ENCODE results near the gene KIF3B.

DNA sequence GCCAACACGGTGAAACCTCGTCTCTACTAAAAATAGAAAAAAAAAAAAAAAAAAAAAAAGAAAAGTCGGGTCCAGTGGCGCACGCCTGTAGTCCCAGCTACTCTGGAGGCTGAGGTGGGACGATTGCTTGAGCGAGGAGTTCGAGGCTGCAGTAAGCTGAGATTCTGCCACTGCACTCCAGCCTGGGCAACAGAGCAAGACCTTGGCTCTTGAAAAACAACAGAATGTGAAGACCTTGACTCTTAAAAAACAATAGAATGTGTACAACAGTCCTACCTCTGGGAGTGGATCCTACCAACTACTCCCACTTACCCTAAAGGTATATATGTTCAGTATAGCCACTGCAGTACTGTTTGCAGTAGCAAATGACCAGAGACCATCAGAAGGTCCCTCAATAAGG is 15.1 kb downstream of the KIF3B start:
- TF ChIP-seq, protein P1, sequence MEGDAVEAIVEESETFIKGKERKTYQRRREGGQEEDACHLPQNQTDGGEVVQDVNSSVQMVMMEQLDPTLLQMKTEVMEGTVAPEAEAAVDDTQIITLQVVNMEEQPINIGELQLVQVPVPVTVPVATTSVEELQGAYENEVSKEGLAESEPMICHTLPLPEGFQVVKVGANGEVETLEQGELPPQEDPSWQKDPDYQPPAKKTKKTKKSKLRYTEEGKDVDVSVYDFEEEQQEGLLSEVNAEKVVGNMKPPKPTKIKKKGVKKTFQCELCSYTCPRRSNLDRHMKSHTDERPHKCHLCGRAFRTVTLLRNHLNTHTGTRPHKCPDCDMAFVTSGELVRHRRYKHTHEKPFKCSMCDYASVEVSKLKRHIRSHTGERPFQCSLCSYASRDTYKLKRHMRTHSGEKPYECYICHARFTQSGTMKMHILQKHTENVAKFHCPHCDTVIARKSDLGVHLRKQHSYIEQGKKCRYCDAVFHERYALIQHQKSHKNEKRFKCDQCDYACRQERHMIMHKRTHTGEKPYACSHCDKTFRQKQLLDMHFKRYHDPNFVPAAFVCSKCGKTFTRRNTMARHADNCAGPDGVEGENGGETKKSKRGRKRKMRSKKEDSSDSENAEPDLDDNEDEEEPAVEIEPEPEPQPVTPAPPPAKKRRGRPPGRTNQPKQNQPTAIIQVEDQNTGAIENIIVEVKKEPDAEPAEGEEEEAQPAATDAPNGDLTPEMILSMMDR (conservative IDR thresholded peaks at IDR 0.05; ENCODE audit: low read depth, low read length), result no peak
- no peak for TF ChIP-seq EZH2phosphoT487 (IDR thresholded peaks at IDR 0.05; ENCODE audit: borderline replicate concordance, low read length)
